HS-5 (cell line): ENCODE measurements around the gene TDP1.
A peak's percentile ranks its signal among the peaks of the same experiment; 100 is the strongest.
"Not testable (repeated sequence)": the region's sequence is repeated elsewhere in the genome, so short reads cannot be mapped to it uniquely, and the experiment has no call there.

Experiments used
- DNase-seq: peaks from one replicate; pipeline ENCODE4 v3.0.0-alpha.2; 2012; ENCODE audit warnings: low read depth

Gene TDP1

DNA sequence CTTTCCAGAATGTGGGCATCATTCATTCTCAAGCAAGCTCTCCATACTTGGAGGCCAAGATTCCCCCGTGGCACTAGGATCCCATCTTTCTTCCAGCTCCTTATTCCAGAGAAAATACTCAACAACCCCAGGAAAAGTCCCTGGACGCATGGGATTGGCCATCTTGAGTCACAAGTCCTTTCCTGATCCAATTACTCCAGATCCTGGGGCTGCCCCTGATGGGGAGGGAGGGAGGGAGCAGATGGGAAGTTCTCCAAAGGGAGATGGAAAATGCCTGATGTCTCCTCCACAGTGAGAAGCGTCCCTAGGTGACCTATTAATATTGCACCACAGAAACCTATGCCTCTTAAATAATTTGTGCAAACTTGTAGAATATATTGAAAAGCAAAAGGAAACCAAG, 93.7 kb downstream of the TDP1 start:
- DNase-seq: no peak

DNA sequence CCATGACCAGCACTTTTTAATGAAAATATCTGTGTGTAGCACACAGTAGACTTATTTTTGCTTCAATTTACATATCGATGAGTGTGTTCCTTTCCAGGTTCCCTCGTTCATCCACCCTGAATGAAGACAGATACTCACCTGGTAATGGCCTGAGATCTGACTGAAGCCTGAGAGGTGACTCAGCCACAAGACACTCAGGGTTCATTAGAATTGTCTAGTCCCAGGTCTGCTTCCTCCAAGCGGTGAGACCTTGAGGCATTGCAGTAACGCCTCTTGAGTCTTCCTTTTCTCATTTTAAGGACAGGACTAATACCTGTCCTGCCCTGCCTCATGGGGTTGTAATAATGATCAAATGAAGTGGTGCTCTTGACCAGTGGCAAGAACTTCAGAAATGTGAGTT, 94.5 kb downstream of the TDP1 start:
- no peak for DNase-seq

DNA sequence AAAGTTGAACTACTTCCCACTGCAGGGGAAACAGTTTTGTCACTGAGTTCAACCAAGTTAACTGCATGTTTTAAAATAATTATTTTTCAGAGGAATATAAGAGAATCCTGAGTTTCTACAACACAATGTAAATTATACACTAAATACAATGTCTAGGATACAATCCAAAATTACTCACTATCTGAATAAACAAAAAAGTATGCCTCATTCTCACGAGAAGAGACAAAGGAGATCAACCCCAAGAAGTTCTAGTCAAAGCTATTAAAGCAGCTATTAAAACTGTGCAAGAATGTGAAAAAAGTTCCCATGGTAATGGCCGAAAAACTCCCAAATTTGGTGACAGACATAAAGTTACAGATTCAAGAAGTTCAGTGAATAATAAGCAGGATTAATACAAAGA, 97.3 kb downstream of the TDP1 start:
- DNase-seq: no peak

DNA sequence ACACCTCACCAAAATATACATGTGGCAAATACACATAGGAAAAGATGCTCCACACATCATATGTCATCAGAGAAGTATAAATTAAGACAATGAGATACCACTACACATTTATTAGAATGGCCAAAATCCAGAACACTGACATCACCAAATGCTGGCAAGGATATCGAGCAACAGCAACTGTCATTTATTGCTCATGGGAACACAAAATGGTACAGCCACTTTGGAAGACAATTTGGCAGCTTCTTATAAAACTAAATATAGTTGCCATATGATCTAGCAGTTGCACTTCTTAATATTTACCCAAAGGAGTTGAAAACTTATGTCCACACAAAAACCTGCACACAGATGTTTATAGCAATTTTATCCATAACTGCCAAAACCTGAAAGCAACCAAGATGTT, 99.1 kb downstream of the TDP1 start:
- no peak for DNase-seq

DNA sequence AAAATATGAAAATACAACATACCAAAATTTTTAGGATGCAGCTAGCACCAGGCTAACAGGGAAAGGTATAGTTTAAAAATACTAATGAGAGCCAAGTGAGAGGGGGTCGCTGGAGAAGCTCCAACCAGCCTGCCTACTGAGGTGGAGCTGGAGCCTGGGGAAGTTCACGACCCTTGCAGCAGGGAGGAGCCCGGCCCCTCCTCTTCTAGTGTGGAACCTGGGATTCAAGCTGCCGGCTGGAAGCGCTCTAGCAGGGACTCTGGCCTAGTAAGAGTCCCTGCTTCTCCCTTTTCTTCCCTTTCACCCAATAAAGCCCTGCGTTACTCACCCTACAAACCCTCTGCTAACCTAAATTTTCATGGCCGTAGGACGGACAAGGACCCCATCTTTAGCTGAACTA, 101.1 kb downstream of the TDP1 start:
- no peak for DNase-seq

DNA sequence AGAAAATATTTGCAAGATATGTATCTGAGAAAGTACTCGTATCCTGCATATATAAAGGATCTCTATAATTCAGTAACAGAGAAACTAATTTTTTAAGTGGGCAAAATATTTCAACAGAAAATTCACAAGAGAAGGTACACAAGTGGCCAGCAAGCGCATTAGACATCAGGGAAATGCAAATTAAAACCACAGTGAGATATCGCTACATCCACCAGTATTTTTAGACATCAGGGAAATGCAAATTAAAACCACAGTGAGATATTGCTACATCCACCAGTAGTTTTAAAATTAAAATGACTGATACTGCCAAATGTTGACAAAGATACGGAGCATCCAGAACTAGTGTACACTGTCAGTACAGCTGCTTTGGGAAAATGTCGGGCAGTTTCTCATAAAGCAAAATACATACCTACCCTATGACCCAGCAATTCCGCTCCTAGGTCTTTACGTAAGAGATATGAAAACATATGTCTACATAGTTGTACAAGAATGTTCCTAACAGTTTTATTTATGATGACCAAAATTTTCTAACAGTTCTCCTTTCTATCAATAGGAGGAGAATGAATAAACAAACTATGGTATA, 103.2 kb downstream of the TDP1 start:
- peak; percentile 65 for DNase-seq

DNA sequence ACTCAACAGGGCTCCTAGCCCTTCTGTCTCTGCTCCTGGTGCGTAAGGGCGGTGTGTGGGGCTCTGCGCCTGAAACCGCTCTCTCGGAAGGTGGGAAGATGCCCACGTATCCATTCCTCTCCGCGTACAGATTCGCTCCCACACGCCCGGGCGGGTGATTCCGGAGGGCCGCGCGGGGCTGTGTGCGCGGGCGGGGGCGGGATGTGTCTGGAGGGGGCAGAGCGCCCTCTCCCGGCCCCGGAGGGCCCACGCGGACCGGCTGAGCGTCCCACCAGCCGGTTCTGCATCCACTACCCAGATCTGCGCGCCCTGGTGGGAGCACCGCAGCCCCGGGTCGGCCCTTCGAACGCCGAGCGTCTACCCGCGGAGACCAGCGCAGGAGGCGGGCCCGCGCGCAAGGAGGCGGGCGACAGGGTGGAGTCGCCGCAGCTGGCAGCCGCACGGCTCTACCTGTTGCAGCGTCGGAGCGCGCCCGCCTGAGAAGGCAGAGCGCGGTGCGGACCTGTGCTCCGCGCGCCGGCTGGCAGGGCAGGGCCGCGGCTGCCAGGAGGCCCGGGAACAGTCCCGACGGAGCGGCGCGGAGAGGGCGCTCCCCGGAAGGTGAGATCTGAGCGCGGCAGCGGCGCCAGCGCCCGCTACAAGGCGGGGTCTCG, 104.7 kb downstream of the TDP1 start:
- DNase-seq: no peak

DNA sequence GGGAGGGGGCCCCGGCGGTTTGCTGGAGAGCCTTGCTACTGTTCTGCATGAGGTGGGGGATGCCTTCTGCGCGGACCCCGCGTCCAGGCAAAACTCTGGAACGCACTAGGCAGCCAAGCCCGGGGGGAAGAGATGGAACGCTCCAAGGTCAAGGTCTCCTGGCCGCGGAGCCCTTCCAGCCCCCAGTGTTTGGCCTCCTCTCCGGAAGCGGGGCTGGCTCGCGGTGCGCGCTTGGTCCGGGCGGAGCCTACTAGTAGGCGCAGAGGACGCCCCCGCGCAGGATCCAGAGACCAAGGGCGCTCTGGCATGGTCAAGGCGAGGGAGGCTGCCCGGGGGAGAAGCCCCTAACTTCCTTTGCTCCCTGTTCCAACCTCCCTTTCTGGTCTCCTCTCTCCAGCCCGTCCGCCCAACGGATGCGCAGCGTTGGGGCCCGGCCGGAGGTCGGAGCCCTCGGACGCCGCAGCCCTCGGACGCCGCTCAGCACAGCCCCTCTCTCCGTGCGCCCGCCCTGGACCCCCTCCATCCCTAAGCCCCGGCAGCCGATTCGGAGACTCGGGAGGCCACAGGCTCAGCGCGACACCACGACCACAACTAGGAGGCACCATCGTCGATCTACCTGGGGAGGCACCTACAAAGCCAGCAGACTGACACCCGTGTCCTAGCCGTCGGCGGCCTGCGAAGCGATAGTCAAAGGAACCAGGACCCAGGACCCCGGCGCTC, 105.4 kb downstream of the TDP1 start:
- no peak for DNase-seq

DNA sequence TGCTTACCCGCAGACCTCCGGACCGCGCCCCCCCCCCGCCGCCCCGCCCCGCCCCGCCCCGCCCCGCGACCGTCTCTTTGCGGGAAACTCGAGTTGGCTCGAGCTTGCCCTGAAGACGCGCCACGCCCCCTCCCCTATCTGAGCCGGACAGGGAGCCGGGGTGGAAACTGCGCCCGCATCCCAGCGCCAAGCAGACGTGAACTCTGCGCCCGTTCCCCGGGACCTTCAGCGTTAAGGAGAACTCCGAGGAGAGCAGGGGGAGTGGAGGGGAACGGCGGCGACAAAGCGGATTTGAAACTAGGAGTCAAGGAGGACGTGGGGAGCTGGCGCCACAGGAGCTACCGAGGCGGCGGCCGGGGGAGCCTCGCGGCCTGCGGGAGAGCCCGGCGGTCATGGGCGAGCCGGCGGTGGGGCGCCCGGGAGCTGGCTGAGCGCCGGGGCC, 106.0 kb downstream of the TDP1 start, which contains the start of gene KCNK13:
KCNK13 (plus strand) TSS at position 310 of the 442 bp plus-strand sequence. CDS start 212 bp downstream, outside the sequence.
- no peak for DNase-seq

DNA sequence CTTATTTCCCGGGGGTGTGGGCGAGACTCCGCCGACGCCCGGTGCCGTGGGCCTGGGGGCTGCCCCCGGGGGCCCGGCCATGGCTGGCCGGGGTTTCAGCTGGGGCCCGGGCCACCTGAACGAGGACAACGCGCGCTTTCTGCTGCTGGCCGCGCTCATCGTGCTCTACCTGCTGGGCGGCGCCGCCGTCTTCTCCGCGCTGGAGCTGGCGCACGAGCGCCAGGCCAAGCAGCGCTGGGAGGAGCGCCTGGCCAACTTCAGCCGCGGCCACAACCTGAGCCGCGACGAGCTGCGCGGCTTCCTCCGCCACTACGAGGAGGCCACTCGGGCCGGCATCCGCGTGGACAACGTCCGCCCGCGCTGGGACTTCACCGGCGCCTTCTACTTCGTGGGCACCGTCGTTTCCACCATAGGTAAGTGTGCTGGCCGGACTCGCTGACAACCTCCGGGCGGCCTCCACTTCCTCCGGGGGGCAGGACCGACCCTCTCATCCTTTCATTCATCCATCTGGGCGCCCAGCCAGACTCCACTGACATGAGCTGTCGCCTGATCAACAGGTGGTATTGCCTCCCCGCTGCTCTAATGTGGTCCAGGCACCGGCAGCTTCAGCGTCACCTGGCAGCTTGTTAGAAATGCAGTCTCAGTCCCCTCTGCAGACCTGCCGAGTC, 106.5 kb downstream of the TDP1 start:
- DNase-seq: no peak

DNA sequence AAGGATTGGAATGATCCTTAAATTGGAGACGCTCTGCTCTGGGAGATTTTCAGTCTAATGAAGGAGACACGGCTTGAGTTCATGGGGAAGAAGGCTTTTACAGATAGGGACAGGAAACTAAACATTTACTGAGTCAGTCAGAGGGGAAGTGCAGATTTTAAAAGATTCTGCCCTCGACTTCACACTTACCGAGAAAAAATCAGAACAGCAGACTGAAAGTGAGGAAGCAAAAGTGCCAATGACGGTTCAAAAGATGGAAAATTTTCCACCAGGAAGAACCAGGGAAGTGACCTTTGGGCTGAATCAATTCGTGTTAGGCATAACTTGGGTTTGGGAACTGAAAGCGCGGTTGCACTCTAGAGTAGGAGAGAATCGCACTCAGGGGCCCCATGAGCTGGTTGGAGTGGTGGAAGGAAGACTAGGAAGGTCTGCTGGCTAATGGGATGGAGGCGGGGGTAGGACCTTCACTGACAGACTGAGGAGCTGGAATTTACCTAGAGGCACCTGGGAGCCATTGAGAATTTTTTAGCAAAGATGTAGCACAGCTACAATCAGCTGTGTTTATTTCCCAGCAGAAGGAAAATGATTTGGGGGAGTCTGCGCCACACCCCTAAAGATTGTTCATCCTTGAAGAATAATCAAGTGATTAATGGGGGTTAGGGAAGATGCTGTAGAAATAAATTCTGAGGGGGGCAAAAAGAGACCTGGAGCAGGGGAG, 107.3 kb downstream of the TDP1 start:
- no peak for DNase-seq

DNA sequence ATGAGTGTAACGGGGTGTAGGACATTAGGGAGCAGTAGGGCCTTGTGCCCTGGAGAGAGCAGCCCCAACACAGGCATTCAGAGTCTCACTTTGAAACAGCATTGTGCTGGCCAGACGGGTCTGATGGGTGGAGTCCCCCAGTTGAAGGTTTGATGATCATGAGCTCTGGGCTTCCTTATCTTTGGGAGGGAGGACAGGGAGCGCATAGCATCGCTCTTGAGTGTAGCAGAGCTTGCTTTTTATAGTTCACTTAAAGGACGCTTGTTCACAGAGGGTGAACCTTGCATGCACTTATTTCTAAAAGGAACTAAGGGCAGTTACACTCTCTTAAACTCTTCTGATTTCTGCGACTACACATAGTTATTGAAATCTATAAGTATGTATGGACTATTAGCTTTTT, 116.6 kb downstream of the TDP1 start:
- DNase-seq: no peak

DNA sequence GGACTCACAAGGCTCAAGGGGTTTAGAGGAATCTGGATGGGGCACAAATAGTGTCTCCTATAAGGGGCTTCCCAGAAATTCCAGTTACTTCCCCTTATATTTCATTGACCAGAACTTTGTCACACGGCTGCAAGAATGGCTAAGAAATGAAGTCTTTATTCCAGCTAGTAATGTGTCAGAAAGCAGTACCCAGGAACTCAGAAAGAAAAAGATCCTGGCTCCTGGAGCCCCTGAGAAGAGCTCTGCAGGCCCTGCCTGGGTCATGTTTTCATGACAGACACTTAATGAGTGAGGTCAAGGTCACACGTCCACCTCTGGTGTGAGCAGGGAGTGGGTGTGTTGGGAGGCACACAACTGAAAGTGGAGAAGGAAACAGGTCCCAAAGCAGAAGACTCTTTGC, 123.8 kb downstream of the TDP1 start:
- DNase-seq: no peak

DNA sequence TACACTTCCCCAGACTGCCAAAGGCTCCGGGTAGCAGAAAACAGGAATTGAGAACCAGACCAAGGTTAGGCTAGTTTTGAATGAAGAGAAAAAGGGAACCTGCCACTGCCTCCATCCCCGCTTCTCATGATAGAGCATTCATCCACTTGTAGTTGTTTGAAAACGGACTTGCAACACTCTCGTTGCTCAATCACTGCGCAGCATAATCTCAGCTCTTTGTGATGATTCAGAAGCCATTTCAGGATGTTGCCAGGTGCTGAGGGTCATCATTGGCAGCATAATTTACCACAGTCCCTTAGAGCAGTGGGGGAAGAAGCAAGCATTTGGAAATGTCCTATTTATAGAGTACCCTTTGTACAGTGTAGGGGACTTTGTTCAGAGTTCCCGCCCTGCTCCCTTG, 131.7 kb downstream of the TDP1 start:
- DNase-seq: peak; percentile 80

DNA sequence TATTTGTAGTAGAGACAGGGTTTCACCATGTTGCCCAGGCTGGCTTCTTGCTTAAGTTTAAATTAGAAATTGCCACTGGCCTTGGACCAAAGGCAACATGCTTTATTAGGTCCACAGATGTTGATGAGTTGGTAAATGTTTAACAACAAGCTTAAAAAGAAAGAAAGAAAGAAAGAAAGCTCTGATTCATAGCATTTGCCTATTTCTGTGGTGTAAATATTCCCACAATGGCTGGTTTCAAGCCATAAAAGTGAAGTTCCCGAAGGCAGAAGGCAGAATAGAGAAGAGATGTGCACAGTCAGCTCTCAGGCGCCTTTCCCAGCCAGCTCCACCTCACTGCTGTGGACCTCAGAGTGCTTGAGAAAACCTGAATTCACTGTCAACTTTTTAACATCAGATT, 132.4 kb downstream of the TDP1 start:
- no peak for DNase-seq

DNA sequence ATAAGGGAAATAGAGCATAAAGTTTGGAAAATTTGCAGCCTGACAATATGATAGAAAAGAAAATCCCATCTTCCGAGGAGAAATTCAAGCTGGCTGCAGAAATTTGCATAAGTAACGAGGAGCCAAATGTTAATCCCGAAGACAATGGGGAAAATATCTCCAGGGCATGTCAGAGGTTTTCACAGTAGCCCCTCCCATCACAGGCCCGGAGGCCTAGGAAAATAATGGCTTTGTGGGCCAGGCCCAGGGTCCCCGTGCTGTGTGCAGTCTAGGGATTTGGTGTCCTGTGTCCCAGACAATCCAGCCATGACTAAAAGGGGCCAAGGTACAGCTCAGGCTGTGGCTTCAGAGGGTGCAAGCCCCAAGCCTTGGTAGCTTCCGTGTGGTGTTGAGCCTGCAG, 133.8 kb downstream of the TDP1 start:
- DNase-seq: not testable (repeated sequence)

DNA sequence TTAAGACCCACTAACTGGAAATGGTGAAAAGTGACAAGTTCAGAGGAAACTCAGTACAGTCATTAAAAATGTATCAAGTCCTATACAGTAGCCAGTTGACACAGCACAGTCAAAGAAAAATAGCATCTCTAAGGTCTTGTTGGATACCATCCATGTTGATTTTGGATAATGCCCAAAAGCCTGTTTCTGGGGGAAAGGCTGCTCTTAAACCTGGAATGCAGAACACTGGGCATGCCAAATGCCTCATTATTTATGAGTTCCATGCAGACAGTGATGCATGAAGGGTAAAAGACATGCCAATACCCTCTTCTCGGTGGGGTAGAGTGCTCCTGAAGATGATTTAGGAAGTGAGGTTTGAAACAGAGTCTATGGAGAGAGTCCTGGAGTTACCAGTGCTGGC, 135.7 kb downstream of the TDP1 start:
- DNase-seq: no peak

DNA sequence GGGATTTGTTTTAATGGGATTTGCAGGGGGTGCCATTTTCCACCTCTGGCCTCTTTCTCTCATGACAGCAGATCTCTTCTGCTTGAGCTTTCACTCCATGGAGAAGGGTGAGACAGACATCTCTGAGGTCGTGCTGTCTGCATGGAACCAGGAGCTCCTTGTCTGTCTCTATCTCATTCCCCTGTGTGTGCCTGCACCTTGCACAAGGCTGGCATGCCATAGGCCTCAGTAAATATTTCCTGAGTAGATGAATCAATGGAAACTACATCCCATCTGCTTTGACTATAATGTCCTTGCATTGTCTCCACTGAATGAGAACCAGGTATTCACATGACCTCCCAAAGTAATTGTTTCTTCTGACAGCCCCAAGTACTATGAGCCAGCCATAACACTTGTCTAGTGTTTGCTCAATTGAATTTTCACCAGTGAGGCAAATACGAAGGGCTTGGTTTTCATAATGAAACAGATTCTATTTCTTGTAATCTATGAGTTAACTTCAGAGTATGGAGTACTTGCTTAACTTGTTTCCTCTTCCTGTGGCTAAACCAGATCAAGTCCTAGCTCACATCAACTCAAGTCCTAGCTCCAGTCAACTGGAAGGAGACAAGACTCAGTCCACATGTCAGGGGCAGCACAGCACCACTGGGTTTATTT, 138.3 kb downstream of the TDP1 start:
- DNase-seq: no peak
